Activated T-helper 9 cell treated with anti-CD3 and anti-CD28 coated beads, Interleukin-2, amount 50 U/mL, for 16 hours (primary cell): ENCODE data around the gene RANBP10.
"Not testable (repeated sequence)": the region's sequence is repeated elsewhere in the genome, so short reads cannot be mapped to it uniquely, and the experiment has no call there.

ENCODE experiments used
- DNase-seq: peaks from one replicate; pipeline ENCODE4 v3.0.0-alpha.2; 2020; ENCODE audit warnings: low read depth

Gene RANBP10

GRCh38 chr16:67779256-67780014 is 26.9 kb downstream of the RANBP10 start:
- DNase-seq, result no peak

GRCh38 chr16:67775273-67775672 is 31.1 kb downstream of the RANBP10 start:
- DNase-seq, result no peak

GRCh38 chr16:67774457-67774853 is 31.9 kb downstream of the RANBP10 start:
- DNase-seq, result no peak

- no peak for DNase-seq
Measured at GRCh38 chr16:67773569-67774456, 32.5 kb downstream of the RANBP10 start.

GRCh38 chr16:67773099-67773498 is 33.3 kb downstream of the RANBP10 start:
- DNase-seq, result no peak

GRCh38 chr16:67770346-67770991 is 35.9 kb downstream of the RANBP10 start:
- DNase-seq, result no peak

- DNase-seq, result no peak
Measured at GRCh38 chr16:67767953-67768352, 38.4 kb downstream of the RANBP10 start.

- DNase-seq, result no peak
Measured at GRCh38 chr16:67766291-67766690, 40.1 kb downstream of the RANBP10 start.

- no peak for DNase-seq
Measured at GRCh38 chr16:67764158-67764667, 42.1 kb downstream of the RANBP10 start.

GRCh38 chr16:67763066-67763465 is 43.3 kb downstream of the RANBP10 start:
- no peak for DNase-seq

- no peak for DNase-seq
Measured at GRCh38 chr16:67762385-67762784, 44.0 kb downstream of the RANBP10 start.

- no peak for DNase-seq
Measured at GRCh38 chr16:67761924-67762323, 44.4 kb downstream of the RANBP10 start.

- no peak for DNase-seq
Measured at GRCh38 chr16:67760956-67761230, 45.5 kb downstream of the RANBP10 start.

GRCh38 chr16:67760206-67760955 is 46.0 kb downstream of the RANBP10 start:
- no peak for DNase-seq

GRCh38 chr16:67758966-67759365 is 47.4 kb downstream of the RANBP10 start:
- no peak for DNase-seq

- no peak for DNase-seq
Measured at GRCh38 chr16:67758006-67758405, 48.4 kb downstream of the RANBP10 start.

- no peak for DNase-seq
Measured at GRCh38 chr16:67752641-67753040, 53.7 kb downstream of the RANBP10 start.

GRCh38 chr16:67751331-67751730 is 55.0 kb downstream of the RANBP10 start:
- not testable (repeated sequence) for DNase-seq

- no peak for DNase-seq
Measured at GRCh38 chr16:67750466-67750865, 55.9 kb downstream of the RANBP10 start.

- no peak for DNase-seq
Measured at GRCh38 chr16:67749436-67750078, 56.8 kb downstream of the RANBP10 start.

- no peak for DNase-seq
Measured at GRCh38 chr16:67748834-67749233, 57.5 kb downstream of the RANBP10 start.
